ENCODE data around the gene THADA.

- TF ChIP-seq, protein P1, sequence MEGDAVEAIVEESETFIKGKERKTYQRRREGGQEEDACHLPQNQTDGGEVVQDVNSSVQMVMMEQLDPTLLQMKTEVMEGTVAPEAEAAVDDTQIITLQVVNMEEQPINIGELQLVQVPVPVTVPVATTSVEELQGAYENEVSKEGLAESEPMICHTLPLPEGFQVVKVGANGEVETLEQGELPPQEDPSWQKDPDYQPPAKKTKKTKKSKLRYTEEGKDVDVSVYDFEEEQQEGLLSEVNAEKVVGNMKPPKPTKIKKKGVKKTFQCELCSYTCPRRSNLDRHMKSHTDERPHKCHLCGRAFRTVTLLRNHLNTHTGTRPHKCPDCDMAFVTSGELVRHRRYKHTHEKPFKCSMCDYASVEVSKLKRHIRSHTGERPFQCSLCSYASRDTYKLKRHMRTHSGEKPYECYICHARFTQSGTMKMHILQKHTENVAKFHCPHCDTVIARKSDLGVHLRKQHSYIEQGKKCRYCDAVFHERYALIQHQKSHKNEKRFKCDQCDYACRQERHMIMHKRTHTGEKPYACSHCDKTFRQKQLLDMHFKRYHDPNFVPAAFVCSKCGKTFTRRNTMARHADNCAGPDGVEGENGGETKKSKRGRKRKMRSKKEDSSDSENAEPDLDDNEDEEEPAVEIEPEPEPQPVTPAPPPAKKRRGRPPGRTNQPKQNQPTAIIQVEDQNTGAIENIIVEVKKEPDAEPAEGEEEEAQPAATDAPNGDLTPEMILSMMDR (IDR thresholded peaks at IDR 0.05; ENCODE audit: poor library complexity), result no peak
- TF ChIP-seq EZH2 (IDR thresholded peaks at IDR 0.05; ENCODE audit: borderline replicate concordance) (no peak), EZH2phosphoT487 (IDR thresholded peaks at IDR 0.05; ENCODE audit: low read depth, severe bottlenecking, unreplicated experiment) (no peak)
These were observed 77.7 kb downstream of the THADA start for GRCh38 chr2:43518181-43518580.

All from hepatocyte (in vitro differentiated cells).